Activated CD4-positive, CD25-positive, alpha-beta regulatory T cell treated with anti-CD3 and anti-CD28 coated beads, Interleukin-2, amount 50 U/mL, for 16 hours (primary cell): Measurements from ENCODE around the gene EEFSEC.

Source experiments
- DNase-seq: peaks from one replicate; pipeline ENCODE4 v3.0.0-alpha.2; 2020; ENCODE audit warnings: low read depth, low spot score

EEFSEC gene

GRCh38 chr3:128442949-128443348 is 289.7 kb downstream of the EEFSEC start:
- no peak for DNase-seq

DNA sequence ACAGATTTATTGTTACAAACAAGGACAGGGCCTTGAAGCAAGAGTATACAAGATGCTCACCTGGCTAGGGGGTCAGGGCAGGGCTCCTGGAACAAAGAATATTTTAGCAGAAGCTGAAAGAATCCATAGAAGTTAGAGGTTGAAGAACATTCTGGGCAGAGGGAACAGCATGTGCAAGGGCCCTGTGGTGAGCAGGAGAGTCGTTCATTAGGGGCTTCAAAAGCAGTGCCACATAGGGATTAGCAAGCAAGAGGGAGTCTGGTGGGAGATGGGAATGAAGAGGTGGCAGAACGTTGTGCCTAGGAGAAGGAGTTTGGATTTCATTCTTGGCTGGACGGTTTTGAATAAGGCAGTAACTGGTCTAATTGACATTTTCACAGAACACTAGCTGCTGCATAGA is 290.5 kb downstream of the EEFSEC start:
- no peak for DNase-seq

DNA sequence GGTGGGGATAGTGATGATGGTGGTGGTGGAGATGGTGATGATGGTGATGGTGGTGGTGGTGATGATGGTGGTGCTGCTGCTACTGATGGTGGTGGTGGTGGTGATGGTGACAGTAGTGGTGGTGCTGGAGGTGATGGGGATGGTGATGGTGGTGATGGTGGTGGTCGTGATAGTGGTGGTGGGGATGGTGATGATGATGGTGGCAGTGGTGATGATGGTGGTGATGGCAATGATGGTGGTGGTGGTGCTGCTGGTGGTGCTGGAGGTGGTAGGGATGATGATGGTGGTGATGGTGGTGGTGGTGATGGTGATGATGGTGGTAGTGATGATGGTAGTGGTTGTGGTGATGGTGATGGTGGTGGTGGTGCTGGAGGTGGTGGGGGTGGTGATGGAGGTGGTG is 292.1 kb downstream of the EEFSEC start:
- no peak for DNase-seq

DNA sequence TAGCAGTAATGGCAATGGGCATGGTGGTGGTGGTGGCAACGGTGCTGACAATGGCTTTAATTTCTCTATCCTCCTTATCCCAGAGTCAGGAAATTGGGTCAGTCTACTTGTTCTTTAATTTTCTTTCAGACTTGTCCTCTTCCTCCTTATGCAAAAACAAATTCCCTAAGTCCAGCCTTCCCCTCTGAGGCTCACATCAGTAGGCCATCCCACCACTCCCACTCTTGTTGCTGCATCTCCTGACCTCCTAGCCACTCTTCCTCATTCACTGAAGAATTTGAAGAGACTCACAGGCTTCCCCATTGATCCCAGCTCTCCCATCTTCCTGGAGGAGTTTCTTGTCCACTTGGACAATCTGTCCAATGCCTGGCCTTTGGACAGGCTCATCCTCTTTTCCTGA is 293.5 kb downstream of the EEFSEC start:
- no peak for DNase-seq

- DNase-seq: no peak
These were observed 294.3 kb downstream of the EEFSEC start for GRCh38 chr3:128447561-128448013.

GRCh38 chr3:128448491-128448890 is 295.2 kb downstream of the EEFSEC start:
- no peak for DNase-seq

DNA sequence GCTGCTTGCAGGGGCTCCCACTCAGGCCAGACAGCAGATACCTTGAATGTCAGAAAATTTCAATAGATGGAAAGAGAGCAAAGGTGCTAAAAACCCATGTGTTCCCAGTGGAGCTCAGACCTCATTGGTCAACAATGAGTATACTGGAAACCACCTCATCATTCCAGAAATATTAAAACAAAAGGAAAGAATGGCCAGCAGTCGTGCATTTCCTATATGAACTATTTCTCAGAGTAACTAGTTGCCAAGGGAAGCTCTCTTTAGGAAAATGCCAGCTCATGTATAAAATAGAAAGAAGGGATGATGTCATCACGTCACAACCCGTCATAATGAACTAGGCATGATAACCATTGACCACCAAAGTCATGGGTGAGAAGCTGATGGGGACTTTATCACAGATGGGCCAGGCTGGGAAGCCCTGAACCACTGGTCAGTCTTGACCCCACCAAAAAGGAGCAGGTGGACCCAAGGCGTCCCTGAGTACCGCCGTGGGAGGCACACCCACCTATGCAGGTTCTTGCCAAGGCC is 295.9 kb downstream of the EEFSEC start:
- DNase-seq: no peak

DNA sequence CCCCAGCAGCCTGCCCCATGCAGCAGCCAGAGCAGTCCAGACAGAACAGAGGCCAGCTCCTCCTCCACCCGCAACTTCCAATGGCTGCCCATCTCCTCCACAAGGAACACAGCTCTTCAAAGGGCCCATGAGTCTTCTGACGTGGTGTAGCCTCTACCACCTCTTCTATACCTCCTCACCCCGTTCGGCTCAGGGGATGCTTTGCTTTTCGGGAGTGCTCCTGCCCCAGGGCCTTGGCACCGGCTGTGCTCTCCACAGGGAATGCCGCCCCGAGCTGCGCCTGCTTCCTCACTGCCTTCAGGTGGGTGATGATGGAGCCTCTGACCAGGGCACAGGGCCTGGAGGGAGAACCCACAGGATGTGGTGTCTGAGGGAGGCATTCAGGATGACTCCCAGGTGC is 298.8 kb downstream of the EEFSEC start:
- no peak for DNase-seq

- no peak for DNase-seq
These were observed 299.5 kb downstream of the EEFSEC start for GRCh38 chr3:128452678-128453275.

DNA sequence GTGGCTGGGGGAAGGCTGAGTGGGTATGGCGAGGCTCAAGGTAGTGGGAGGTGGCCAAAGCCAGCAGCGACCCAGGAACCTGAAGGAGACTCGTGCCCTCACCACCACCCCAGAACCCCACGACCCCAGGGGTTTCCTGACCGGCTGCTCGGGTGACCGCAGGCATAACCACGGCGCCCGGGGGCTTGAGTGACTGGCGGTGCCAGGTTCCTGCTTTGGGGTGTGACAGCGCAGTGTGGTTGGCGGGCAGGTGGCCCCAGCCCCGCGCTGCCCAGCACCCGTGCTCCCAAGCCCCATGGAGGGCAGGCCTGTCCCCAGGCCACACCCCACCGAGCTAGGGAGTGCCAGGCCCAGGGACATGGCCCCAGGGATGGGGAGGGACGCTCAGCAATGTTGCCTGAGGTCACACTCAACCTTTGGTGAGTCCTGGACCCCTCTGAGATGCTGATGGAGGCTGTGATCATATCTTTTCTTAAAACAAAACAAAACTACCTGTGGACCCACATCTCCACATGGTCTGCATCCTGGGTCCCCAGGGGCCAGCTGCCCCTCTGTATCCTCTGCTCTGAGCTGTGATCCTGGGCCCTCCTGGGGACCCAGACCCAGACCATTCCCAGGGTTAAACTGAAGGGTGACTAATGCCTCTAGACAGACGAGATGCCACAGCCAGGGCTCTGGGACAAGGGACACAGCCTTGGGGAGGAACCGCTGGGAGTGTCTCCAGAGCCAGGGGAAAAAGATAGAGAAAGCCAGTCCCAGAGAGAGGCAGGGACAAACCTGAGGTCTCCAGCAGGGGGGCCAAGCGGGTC is 300.4 kb downstream of the EEFSEC start:
- no peak for DNase-seq

- DNase-seq: no peak
These were observed 301.0 kb downstream of the EEFSEC start for GRCh38 chr3:128454310-128454618.

GRCh38 chr3:128455116-128455515 is 301.8 kb downstream of the EEFSEC start:
- no peak for DNase-seq

DNA sequence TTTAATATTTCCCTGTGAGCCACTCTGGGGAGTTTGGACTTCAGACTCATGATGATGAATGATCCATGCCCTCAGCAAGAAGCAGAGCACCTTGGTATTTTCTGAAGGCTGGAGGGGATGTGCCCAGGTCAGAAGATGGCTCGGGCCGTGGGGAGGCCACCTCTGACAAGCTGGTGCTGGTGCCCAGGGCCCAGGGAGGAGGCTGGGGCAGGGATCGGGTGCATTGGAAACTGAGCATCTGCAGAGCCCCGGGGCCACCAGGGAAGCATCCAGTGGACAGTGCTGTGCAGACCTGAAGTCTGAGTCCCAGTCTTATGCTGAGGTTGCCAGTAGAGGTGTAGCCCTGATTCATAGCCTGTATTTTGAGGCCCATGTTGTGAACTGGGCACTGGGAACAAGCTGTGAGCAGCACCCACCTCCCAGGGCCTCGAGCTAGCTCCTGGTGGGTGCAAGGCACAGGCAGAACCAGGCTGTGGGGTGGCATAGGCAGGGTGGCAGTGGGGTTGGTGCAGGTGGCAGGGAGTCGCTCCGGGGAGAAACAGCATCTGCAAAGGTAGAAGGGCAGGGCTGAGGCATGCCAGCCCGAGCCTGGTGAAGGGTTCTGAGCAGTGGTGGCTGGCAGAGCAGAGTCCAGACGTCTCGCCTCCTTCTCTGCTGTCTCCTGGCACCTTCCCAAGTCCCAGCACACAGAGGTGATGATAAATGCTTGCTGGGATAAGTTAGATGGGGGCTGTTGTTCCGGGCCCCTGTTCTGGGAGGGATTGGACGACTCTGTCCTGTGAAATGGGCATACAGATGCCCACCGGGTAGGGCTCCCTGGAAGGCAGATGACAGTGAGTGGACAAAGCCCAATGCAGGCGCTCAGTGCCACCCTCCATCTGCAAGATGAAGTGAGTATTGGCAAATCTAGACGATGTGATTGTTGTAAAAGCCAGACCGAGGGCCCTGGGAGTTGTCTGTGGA is 302.8 kb downstream of the EEFSEC start:
- DNase-seq: no peak

DNA sequence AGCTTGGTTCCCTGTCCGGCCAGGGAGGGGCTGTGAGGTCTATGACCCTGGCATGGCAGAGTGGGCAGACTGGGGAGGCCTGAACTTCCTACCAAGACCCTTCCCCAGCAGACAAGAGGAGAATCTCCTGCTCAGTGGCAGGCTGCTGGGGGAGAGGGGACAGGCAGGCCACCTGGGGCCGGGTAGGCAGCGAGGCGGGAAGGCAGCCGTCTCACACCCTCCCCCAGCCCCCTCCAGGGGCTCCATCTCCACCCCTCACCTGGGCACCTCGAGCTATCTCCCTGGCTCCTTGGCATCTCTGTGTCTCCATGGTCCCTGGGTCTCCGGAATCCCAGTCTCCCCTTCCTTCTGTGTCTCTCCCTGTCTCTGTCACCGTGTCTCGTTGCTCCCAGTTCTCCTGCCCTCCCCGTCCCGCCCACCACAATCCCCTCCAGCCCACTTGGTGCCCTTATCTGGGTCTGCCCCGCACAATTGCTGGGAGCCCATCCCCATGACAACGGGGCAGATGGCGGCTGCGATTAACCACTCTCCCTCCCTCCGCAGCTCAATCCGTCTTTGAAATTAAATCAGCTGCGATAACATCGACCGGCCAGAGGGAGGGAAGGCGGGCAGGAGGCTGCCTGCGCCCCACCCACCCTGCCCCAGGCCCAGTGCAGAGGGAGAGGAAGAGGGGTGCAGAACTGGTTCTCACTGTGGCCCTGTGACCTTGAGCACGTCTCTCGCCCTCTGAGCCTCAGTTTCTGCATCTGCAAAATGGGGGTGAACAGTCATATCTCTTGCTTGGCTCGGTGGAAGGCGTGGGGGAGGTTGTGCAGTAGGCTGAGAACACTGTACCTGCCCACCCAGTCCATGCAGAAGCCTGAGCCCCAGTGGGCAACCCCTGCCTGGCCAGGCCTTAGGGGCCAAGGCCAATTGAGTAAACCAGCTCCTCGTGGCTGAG is 303.8 kb downstream of the EEFSEC start:
- DNase-seq: no peak

GRCh38 chr3:128457937-128458336 is 304.7 kb downstream of the EEFSEC start:
- no peak for DNase-seq
